Prostate gland (tissue), 2 donors: ENCODE results near the gene PROX1. TPM values are rescaled to one million over a fixed set of nuclear protein-coding genes. Genes with fewer than 3 reads are reported as not detected.

ENCODE experiments used
- DNase-seq: peaks from one replicate; pipeline ENCODE4 v3.0.0-alpha.2; 2019; ENCODE audit warnings: low spot score
- H3K27ac ChIP-seq, 2 donors: fragments of 200-600 bp; sonication (generic); 2 replicates each; pipeline ENCODE4 v1.5.1; 2017 to 2019
- H3K27me3 ChIP-seq: fragments of 200-600 bp; sonication (generic); replicated peaks from 2 replicates; pipeline ENCODE4 v1.5.1; 2019; ENCODE audit not compliant: insufficient read depth
- H3K36me3 ChIP-seq, 2 donors: fragments of 200-600 bp; sonication (generic); 1 replicate in 1 of 2; 2 replicates in 1 of 2; pipeline versions ENCODE4 v1.5.1 to v1.8.1; 2017 to 2019
- H3K4me1 ChIP-seq: fragments of 200-600 bp; sonication (generic); replicated peaks from 2 replicates; pipeline ENCODE4 v1.5.1; 2019
- H3K4me3 ChIP-seq, 2 donors: fragments of 200-600 bp; sonication (generic); 2 replicates each; pipeline ENCODE4 v1.5.1; 2017 to 2019
- H3K9me3 ChIP-seq: fragments of 200-600 bp; sonication (generic); 2 replicates; pipeline ENCODE4 v1.5.1; 2017
- POLR2A ChIP-seq: fragments of 450-650 bp; IDR thresholded peaks from one replicate; pipeline ENCODE4 v1.6.1; 2016; ENCODE audit warnings: antibody characterized with exemption, mild to moderate bottlenecking
- POLR2AphosphoS5 ChIP-seq: sonication (generic); formaldehyde crosslinking; IDR thresholded peaks from one replicate; pipeline ENCODE4 v1.6.1; 2017; ENCODE audit warnings: antibody characterized with exemption
- WGBS: methylation state at CpG from one replicate; pipeline ENCODE4 v1.1.5; 2018; 5-methylcytosine and 5-hydroxymethylcytosine counted together
- intact Hi-C: fragments of 100-400 bp; cut with DNase I; formaldehyde crosslinking; loops from one replicate; pipeline ENCODE4 v1.14.2; 2022
- total RNA-seq, 2 donors: library from RNA; depleted of rRNA; stranded (reverse); fragments of >200 nt; gene quantifications; one replicate each; pipeline ENCODE4 v1.1.0, GENCODE V29; 2016
- TF ChIP-seq, protein P1 (sequence below), 4 experiments: fragments of 200-600 bp in 2 of 4; fragments of 450-650 bp in 2 of 4; sonication (generic) in 2 of 4; IDR thresholded peaks; 1 replicate in 3 of 4; 2 replicates in 1 of 4; pipeline ENCODE4 v1.5.1; 2016 to 2019; ENCODE audit warnings: antibody characterized with exemption in 4 of 4, mild to moderate bottlenecking in 2 of 4, moderate library complexity in 2 of 4

PROX1 gene
- total RNA-seq, 2 donors from 2014 or later, result 1.1 to 6.2 TPM

GRCh38 chr1:213983493-213984386, 4.0 kb upstream of the PROX1 start:
- Histone ChIP-seq H3K9me3 (no peaks in the 10 kb centered on the region), H3K27ac (no peak overlapping the region), H3K4me3 (no peak overlapping the region), H3K27me3 (peaks cover 21% of the 10 kb centered on the region), H3K4me1 (peaks cover 6% of the 10 kb centered on the region), H3K36me3 (no peaks in the 10 kb centered on the region)
- intact Hi-C loops, result no loop called here
- WGBS, result 52% methylated on average over 36 of the region's 36 CpGs
- TF ChIP-seq POLR2A (no peak), POLR2AphosphoS5 (no peak)
- TF ChIP-seq, protein P1, sequence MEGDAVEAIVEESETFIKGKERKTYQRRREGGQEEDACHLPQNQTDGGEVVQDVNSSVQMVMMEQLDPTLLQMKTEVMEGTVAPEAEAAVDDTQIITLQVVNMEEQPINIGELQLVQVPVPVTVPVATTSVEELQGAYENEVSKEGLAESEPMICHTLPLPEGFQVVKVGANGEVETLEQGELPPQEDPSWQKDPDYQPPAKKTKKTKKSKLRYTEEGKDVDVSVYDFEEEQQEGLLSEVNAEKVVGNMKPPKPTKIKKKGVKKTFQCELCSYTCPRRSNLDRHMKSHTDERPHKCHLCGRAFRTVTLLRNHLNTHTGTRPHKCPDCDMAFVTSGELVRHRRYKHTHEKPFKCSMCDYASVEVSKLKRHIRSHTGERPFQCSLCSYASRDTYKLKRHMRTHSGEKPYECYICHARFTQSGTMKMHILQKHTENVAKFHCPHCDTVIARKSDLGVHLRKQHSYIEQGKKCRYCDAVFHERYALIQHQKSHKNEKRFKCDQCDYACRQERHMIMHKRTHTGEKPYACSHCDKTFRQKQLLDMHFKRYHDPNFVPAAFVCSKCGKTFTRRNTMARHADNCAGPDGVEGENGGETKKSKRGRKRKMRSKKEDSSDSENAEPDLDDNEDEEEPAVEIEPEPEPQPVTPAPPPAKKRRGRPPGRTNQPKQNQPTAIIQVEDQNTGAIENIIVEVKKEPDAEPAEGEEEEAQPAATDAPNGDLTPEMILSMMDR (IDR thresholded peaks at IDR 0.05), result no peak
- DNase-seq, result no peak

DNA sequence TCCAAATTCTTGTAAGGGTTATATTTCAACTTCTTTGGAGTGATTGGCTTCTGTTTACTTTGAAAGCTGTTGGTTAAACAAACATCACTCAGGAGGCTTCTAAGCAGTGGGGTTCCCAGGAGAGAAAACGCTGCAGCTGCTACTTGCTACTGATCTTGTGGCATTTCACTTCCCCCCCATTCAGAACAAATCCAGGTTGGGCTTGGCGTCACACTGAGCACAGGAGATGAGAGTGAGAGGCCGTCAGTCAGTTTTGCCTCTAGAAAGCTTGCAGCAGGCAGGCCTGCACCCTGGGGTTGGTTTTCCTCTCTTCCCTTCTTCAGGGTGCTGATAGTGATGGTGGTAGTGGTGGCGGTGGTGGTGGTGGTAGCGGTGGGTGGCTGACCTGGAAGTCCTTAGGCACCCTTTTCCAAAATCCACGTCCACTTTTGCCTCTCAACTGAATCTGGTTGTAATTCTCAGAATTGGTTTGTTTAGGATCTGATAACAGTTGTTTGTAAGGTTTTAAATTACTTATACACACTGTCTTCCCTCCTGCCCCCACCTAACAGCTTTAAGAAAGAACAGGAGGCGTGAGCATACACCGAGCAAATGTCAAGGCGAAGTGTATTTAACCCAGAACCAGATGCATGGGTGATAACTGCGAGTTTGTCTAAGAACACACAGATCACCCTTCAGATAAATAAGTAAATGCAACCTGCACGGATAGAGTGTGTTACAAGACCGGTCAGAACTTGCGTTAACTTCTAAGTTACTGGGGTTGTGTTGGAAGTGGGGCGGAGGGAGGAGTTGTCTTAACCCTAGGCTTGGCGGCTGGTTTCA, 3.2 kb upstream of the PROX1 start:
- no peak for DNase-seq
- Histone ChIP-seq H3K9me3 (no peaks in the 10 kb centered on the region), H3K4me1 (peaks cover 6% of the 10 kb centered on the region), H3K4me3 (no peak overlapping the region), H3K36me3 (no peaks in the 10 kb centered on the region), H3K27me3 (peaks cover 18% of the 10 kb centered on the region), H3K27ac (no peak overlapping the region)
- no peak for TF ChIP-seq POLR2A
- TF ChIP-seq POLR2AphosphoS5, result no peak
- TF ChIP-seq, protein P1 (IDR thresholded peaks at IDR 0.05), result no peak
- WGBS, result 43% methylated on average over 15 of the region's 15 CpGs
- intact Hi-C loops, result no loop called here

- Histone ChIP-seq H3K4me3 (no peak overlapping the region), H3K27me3 (peaks cover 16% of the 10 kb centered on the region), H3K4me1 (peaks cover 6% of the 10 kb centered on the region), H3K36me3 (no peaks in the 10 kb centered on the region), H3K9me3 (no peaks in the 10 kb centered on the region), H3K27ac (no peak overlapping the region)
- no peak for DNase-seq
- WGBS, result 8% methylated on average over 42 of the region's 52 CpGs
- intact Hi-C loops, result no loop called here
- TF ChIP-seq, protein P1 (IDR thresholded peaks at IDR 0.05), result no peak
- no peak for TF ChIP-seq POLR2AphosphoS5
- TF ChIP-seq POLR2A, result no peak
Measured at GRCh38 chr1:213985209-213986019, 2.4 kb upstream of the PROX1 start.

DNA sequence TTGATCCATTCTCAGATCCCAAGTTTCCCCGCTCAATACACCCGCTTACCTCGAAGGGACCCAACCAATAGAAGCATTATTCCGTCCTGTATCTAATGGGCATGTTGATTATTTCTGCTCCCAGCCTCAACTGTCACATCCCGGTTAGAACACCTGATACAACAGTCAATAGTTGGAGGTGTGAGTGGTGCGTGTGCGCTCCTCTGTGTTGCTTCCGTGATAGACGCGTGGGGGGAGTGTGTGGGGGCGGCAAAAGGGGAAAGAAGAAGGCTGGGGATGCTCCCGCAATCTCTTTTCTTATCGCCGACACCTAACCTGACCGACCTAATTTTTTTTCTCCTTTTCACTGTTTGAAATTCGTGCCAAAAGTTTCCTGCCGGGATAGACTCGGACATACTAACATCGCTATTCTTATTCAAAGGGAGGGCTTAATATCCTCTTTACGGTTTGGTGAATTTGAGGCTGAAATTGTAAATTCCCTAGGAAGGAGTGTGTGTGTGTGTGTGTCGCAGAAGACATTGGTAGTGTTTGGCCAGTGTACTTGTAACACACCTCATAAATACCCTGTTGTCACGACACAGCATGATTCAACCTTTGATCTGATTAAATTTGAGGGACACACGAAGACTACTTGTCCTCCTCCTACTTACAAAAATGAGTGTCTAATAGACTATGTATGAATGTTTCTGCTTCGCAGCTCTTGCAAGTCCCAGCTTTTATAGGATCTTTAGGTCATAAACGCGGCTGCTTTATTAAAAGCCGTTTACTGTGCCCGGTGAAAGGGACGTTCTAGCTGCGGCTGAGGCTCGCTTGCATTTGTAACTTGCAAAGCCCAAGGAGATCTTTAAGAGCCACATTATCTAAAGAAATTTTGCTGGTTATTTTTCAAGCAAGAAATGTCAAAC, 1.5 kb upstream of the PROX1 start:
- no peak overlapping the region for H3K4me3 ChIP-seq
- no peak for DNase-seq
- no peaks in the 10 kb centered on the region for H3K9me3 ChIP-seq
- no peaks in the 10 kb centered on the region for H3K36me3 ChIP-seq
- no peak overlapping the region for H3K27ac ChIP-seq
- WGBS, result 19% methylated on average over 31 of the region's 31 CpGs
- peaks cover 6% of the 10 kb centered on the region for H3K4me1 ChIP-seq
- intact Hi-C loops, result no loop called here
- H3K27me3 ChIP-seq, result peaks cover 16% of the 10 kb centered on the region
- no peak for TF ChIP-seq POLR2AphosphoS5
- TF ChIP-seq POLR2A, result no peak
- TF ChIP-seq, protein P1 (IDR thresholded peaks at IDR 0.05), result no peak
